Omental fat pad (tissue), 4 donors: ENCODE measurements around the gene MCEMP1. TPM values are rescaled to one million over a fixed set of nuclear protein-coding genes. Genes with fewer than 3 reads are reported as not detected.
A peak's percentile ranks its signal among the peaks of the same experiment; 100 is the strongest.

Experiments
- ATAC-seq: fragments of 150-250 bp; one replicate; pipeline ENCODE4 v1.9.1; 2016; ENCODE audit warnings: mild to moderate bottlenecking, moderate library complexity; ENCODE audit not compliant: low FRiP score
- DNase-seq: peaks from one replicate; pipeline ENCODE4 v3.0.0-alpha.2; 2019; ENCODE audit warnings: low spot score
- CTCF ChIP-seq, 3 donors: fragments of 450-650 bp; IDR thresholded peaks; one replicate each; pipeline ENCODE4 v1.5.1; 2016 to 2017; ENCODE audit warnings: antibody characterized with exemption in 3 of 3, mild to moderate bottlenecking in 3 of 3, moderate library complexity in 2 of 3
- total RNA-seq, 4 donors: library from RNA; depleted of rRNA; stranded (reverse); fragments of >200 nt; gene quantifications; one replicate each; pipeline ENCODE4 v1.1.0, GENCODE V29; 2016

The MCEMP1 gene
- total RNA-seq, 4 donors from 2014 or later: 2.2 to 6.5 (median 3.4) TPM

DNA sequence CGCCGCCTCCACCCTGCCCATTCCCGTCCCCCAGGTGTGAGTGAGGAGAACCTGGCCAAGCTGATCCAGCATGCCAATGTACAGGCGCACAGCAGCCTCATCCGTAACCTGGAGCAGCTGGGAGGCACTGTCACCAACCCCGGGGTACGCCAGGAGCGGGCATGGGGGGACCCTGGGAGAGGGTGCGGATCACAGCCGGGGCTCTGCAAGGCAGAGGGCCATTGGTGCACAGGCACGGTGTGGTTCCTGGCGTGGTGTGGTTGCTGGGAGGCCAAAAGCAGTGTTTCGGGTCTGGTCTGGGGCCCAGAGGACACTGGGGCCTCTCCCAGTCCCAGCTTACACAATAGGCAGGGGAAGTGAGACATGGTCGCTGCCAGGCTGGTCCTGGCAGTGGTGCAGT lies 31.7 kb upstream of the MCEMP1 start:
- peak; percentile 29 for ATAC-seq
- no peak for DNase-seq

GRCh38 chr19:7645656-7646425 lies 31.0 kb upstream of the MCEMP1 start:
- ATAC-seq: no peak
- no peak for DNase-seq
- no peak for TF ChIP-seq CTCF (IDR thresholded peaks at IDR 0.05)

More for the DNA sequence above, 31.7 kb upstream of the MCEMP1 start:
- no peak for TF ChIP-seq CTCF (IDR thresholded peaks at IDR 0.05)

DNA sequence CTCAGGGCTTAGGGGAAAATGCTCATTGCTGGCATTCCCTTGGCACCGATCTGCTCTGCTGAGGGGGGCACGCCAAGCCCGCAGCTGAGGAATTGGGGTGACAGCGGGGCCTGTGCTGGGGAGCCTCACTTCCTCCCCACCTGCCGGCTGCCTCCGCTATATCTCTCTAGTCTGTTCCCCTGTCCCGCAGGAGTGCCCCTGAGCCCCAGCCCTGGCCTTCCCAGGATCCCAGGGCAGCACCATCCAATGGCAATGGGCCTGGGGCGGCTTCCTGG lies 30.5 kb upstream of the MCEMP1 start:
- no peak for ATAC-seq

GRCh38 chr19:7647156-7647555 lies 29.7 kb upstream of the MCEMP1 start:
- ATAC-seq (no peak), DNase-seq (no peak)
- no peak for TF ChIP-seq CTCF (IDR thresholded peaks at IDR 0.05)

More for the DNA sequence above, 30.5 kb upstream of the MCEMP1 start:
- no peak for TF ChIP-seq CTCF (IDR thresholded peaks at IDR 0.05)
- no peak for DNase-seq

- DNase-seq: no peak
- no peak for ATAC-seq
- no peak for TF ChIP-seq CTCF (IDR thresholded peaks at IDR 0.05)
These were observed 28.4 kb upstream of the MCEMP1 start for GRCh38 chr19:7648265-7649014.

DNA sequence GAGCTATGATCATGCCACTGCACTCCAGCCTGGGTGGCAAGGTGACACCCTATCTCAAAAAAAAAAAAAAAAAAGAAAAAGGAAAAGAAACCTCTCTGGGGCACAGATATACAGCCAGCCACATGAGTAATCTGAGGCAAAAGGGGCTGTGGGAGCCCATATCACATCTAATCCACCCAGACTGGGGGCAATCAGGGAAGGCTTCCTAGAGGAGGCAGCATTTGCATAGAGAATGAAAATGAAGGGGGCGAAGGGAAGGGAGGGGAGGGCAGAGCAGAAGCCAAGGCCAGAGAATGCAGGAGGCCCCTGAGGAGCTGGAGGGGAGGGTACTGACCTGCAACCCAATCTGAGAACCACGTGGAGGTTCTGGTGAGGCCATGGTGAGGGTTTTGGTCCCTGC lies 26.7 kb upstream of the MCEMP1 start:
- ATAC-seq (no peak), DNase-seq (no peak)
- TF ChIP-seq CTCF (IDR thresholded peaks at IDR 0.05): no peak
